Calu3 (cell line): ENCODE data around the gene MPZL1. TPM values are rescaled to one million over a fixed set of nuclear protein-coding genes. Genes with fewer than 3 reads are reported as not detected.
"Not testable (repeated sequence)": the region's sequence is repeated elsewhere in the genome, so short reads cannot be mapped to it uniquely, and the experiment has no call there.

ENCODE experiments used
- BruUV-seq: library from RNA; stranded (reverse); fragments of 400-500 nt; replicated peaks from 2 replicates; lab custom pipeline; 2021; lab: Mats Ljungman, UMichigan
- CTCF ChIA-PET: fragments of 300-600 bp; sonication (Branson Sonifier 250); formaldehyde crosslinking; loops from one replicate; lab custom pipeline; 2022; ENCODE audit warnings: antibody characterized with exemption; lab: Charles Lee
- DNase-seq: peaks from one replicate; pipeline ENCODE4 v3.0.0; 2022
- H3K27ac Mint-ChIP-seq: one replicate; pipeline ENCODE4 v1.8.0; 2022; ENCODE audit warnings: mixed read lengths; ENCODE audit not compliant: unreplicated experiment
- H3K27me3 Mint-ChIP-seq: one replicate; pipeline ENCODE4 v1.8.0; 2022; ENCODE audit warnings: mixed read lengths; ENCODE audit not compliant: unreplicated experiment
- H3K36me3 Mint-ChIP-seq: one replicate; pipeline ENCODE4 v1.8.0; 2022; ENCODE audit warnings: mild to moderate bottlenecking, moderate library complexity, mixed read lengths; ENCODE audit not compliant: insufficient read depth, unreplicated experiment
- H3K4me1 Mint-ChIP-seq: one replicate; pipeline ENCODE4 v1.8.0; 2022; ENCODE audit warnings: mild to moderate bottlenecking, low read depth, mixed read lengths; ENCODE audit not compliant: unreplicated experiment
- H3K4me3 Mint-ChIP-seq: one replicate; pipeline ENCODE4 v1.8.0; 2022; ENCODE audit warnings: mild to moderate bottlenecking, low read depth, moderate library complexity, mixed read lengths; ENCODE audit not compliant: unreplicated experiment
- H3K9me3 Mint-ChIP-seq: one replicate; pipeline ENCODE4 v1.8.0; 2022; ENCODE audit warnings: low read depth, mixed read lengths; ENCODE audit not compliant: unreplicated experiment
- CTCF ChIP-seq: fragments of 200-600 bp; IDR thresholded peaks from one replicate; pipeline ENCODE4 v1.8.0; 2022; ENCODE audit warnings: antibody characterized with exemption; ENCODE audit not compliant: unreplicated experiment
- intact Hi-C: fragments of 100-400 bp; cut with micrococcal nuclease; formaldehyde crosslinking; loops from one replicate; pipeline ENCODE4 v1.10.0; 2022; ENCODE audit not compliant: unreplicated experiment
- total RNA-seq: library from RNA; stranded (reverse); gene quantifications from 2 replicates; pipeline ENCODE4 v1.2.3, GENCODE V29; 2022

MPZL1 gene
- total RNA-seq, 1 experiment from 2014 or later: 139 TPM

- no TSS peak for BruUV-seq
- peak; percentile 88 for DNase-seq
- Mint-ChIP-seq H3K4me1 (peaks cover 22% of the 10 kb centered on the region), H3K27me3 (no peaks in the 10 kb centered on the region), H3K9me3 (no peaks in the 10 kb centered on the region), H3K4me3 (peak overlapping the region; percentile 78), H3K27ac (peak overlapping the region; percentile 97), H3K36me3 (peaks cover 32% of the 10 kb centered on the region)
- peak; percentile 91 for TF ChIP-seq CTCF
- CTCF ChIA-PET: interaction anchor here (0.7 to 3.1 kb wide), 7 partner anchors 24 to 367 kb away, joined by 3 to 16 read pairs (median 5); partner anchors contain the start of genes DCAF6 and MPC2
- intact Hi-C loops: loop anchor here (5.0 kb wide), 1 partner anchor 212 kb away; no protein-coding TSS in a partner anchor
Observed at GRCh38 chr1:167715157-167715999, 6.4 kb upstream of the MPZL1 start.

- Mint-ChIP-seq H3K27me3 (no peaks in the 10 kb centered on the region), H3K9me3 (no peaks in the 10 kb centered on the region), H3K4me1 (peaks cover 28% of the 10 kb centered on the region), H3K4me3 (peak overlapping the region; percentile 78), H3K27ac (peak overlapping the region; percentile 97), H3K36me3 (peaks cover 33% of the 10 kb centered on the region)
- no peak for TF ChIP-seq CTCF
- no TSS peak for BruUV-seq
- no peak for DNase-seq
- intact Hi-C loops: loop anchor here (5.0 kb wide), 1 partner anchor 211 kb away; no protein-coding TSS in a partner anchor
- CTCF ChIA-PET: interaction anchor here (0.7 to 3.1 kb wide), 9 partner anchors 24 to 370 kb away, joined by 3 to 16 read pairs (median 7); partner anchors contain the start of genes DCAF6 and MPC2
Observed at GRCh38 chr1:167716000-167716271, 5.8 kb upstream of the MPZL1 start.

GRCh38 chr1:167717351-167717750 lies 4.4 kb upstream of the MPZL1 start:
- Mint-ChIP-seq H3K36me3 (peaks cover 47% of the 10 kb centered on the region), H3K27me3 (no peaks in the 10 kb centered on the region), H3K4me3 (no peak overlapping the region), H3K4me1 (peaks cover 34% of the 10 kb centered on the region), H3K9me3 (no peaks in the 10 kb centered on the region), H3K27ac (no peak overlapping the region)
- no TSS peak for BruUV-seq
- intact Hi-C loops: loop anchor here (5.0 kb wide), 1 partner anchor 210 kb away; no protein-coding TSS in a partner anchor
- no peak for DNase-seq
- CTCF ChIA-PET: interaction anchor here (1.2 to 3.1 kb wide), 3 partner anchors 23 to 365 kb away, joined by 5 to 16 read pairs (median 7); no protein-coding TSS in a partner anchor
- TF ChIP-seq CTCF: no peak

GRCh38 chr1:167718914-167719691 lies 2.7 kb upstream of the MPZL1 start:
- H3K27me3 Mint-ChIP-seq: no peaks in the 10 kb centered on the region
- no TSS peak for BruUV-seq
- no peak overlapping the region for H3K27ac Mint-ChIP-seq
- peaks cover 43% of the 10 kb centered on the region for H3K36me3 Mint-ChIP-seq
- no peak for DNase-seq
- intact Hi-C loops: loop anchor here (5.0 kb wide), 1 partner anchor 208 kb away; no protein-coding TSS in a partner anchor
- CTCF ChIA-PET: interaction anchor here (0.6 kb wide), 1 partner anchor 1963 kb away, joined by 3 read pairs; no protein-coding TSS in a partner anchor
- no peaks in the 10 kb centered on the region for H3K9me3 Mint-ChIP-seq
- TF ChIP-seq CTCF: no peak
- no peak overlapping the region for H3K4me3 Mint-ChIP-seq
- H3K4me1 Mint-ChIP-seq: peaks cover 33% of the 10 kb centered on the region

- CTCF ChIA-PET, H3K27ac Mint-ChIP-seq, BruUV-seq, H3K27me3 Mint-ChIP-seq, DNase-seq, H3K9me3 Mint-ChIP-seq, H3K4me3 Mint-ChIP-seq: not testable (repeated sequence)
- Mint-ChIP-seq H3K4me1 (peaks cover 35% of the 10 kb centered on the region), H3K36me3 (peaks cover 35% of the 10 kb centered on the region)
- intact Hi-C loops: loop anchor here (2.0 to 5.0 kb wide), 5 partner anchors 33 to 363 kb away; partner anchors contain the start of genes DCAF6 and MPC2
Observed at GRCh38 chr1:167719715-167720421, 1.9 kb upstream of the MPZL1 start.
